ENCODE results near the gene NCAM1.

The NCAM1 gene

GRCh38 chr11:113168354-113169342 is 207.4 kb downstream of the NCAM1 start:
- no peak for DNase-seq (ENCODE audit: low spot score)

GRCh38 chr11:113172382-113172951 is 211.2 kb downstream of the NCAM1 start:
- no peak for DNase-seq (ENCODE audit: low spot score)

DNA sequence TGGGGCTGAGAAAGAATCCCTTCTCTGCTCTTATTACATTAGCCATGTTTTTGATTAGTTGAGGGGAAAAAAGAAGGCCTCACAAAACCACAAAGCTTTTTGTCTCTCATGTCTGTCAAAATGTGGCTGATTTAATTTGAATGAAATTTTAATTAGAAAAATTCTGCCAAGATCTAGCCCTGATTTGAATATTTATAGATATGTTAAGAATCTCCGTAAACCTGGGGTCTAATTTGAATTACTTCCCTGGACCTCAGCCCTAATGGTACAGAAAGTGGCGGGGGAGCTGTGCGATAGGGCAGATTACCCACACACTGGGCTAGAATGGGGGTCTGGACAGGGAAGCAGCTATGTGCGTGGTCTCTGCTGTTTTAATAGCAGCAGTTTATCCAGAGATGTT is 211.9 kb downstream of the NCAM1 start:
- DNase-seq (ENCODE audit: low spot score) = no peak

DNA sequence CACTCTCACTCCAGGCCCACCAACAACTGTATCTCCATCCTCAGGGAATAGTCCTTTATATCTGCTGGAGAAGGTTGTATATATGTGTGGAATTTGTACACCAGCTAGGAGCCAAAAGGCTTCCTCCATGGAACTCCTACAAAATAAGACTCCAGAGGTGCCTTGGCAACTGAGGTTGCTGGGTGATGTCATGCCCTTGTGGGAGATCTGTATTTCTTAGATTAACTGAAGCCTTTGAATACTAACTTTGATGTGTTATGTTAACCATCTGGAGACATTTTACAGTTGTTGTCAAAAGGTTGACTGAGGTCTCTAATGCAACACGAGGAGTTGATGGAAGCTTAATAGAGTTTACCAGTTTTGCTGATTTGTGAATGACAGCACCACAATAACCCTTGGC is 213.7 kb downstream of the NCAM1 start:
- DNase-seq (ENCODE audit: low spot score) = no peak

GRCh38 chr11:113176599-113177360 is 215.6 kb downstream of the NCAM1 start:
- peak; percentile 21 for DNase-seq (ENCODE audit: low spot score)

- DNase-seq (ENCODE audit: low spot score) = no peak
Observed at GRCh38 chr11:113177671-113178070, 216.5 kb downstream of the NCAM1 start.

DNA sequence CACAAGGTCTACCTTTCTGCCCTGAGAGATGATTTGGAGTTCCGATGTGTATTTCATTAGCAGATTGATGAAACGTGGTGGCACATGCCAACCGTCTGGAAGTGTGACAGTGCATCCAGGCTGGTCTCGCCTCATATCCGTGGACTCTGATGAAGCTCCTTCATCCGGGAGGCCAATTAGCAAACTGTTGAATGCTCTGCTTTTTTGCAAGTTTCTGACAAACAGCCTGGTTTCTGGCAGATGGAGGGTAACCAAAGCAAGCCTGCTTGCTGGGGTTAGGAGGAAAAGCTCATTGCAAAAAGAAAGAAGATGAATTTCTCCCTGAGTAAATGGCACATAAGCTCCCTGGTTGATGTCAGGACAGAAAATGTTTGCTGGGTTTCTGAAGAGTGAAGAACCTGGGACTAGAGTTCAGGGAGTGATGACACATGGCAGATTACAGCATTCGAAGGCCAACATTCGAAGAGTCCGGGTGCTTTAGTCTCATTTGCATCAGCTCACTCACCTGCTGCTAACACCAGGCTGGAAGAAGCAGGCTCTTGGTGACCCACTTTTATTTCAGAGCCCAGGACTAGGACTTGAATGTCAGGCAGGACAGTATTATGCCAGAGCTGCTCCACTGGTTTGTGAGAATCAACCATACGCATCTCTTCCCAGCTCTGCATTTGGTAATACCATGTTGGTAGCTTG is 217.3 kb downstream of the NCAM1 start:
- DNase-seq (ENCODE audit: low spot score) = no peak

GRCh38 chr11:113179181-113179704 is 218.0 kb downstream of the NCAM1 start:
- no peak for DNase-seq (ENCODE audit: low spot score)

DNA sequence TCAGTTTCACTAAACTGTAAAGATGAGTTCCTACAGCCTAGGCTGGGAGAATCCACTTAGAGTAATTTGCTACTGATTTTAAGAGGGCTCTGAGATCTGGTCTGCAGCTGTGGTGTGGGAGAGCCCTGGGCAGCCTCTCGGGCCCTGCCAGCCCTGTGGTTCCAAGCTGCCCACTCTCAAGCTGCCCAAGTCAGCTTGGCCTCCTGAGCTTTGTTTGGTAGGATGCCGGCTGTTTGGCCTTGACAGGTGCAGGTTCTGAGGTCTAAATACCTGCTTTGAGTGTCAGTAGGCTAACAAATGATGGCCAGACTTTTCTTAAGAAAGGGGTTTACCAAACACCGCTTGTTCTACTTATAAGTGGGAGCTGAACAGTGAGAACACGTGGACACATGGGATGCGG is 219.9 kb downstream of the NCAM1 start:
- DNase-seq (ENCODE audit: low spot score) = no peak

GRCh38 chr11:113182288-113182687 is 221.1 kb downstream of the NCAM1 start:
- DNase-seq (ENCODE audit: low spot score) = no peak

DNA sequence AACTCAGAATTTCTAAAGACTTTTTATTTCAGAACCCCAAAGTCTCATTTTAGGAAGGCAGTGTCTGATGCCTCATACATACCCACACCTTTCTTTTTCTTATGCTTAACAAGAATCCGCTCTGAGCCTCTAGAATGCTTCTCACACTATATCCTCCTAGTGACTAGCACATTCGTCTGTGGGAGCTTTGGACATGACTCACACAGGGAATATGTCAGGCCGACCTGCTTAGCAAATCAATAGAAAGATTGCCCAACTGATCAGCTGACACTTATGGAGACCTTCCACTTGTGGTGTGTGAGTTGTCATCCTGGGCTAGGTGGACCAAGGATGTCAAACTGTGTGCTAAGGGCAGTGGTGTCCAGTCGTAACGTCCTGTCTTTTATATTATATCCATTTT is 223.3 kb downstream of the NCAM1 start:
- peak; percentile 81 for DNase-seq (ENCODE audit: low spot score)

DNA sequence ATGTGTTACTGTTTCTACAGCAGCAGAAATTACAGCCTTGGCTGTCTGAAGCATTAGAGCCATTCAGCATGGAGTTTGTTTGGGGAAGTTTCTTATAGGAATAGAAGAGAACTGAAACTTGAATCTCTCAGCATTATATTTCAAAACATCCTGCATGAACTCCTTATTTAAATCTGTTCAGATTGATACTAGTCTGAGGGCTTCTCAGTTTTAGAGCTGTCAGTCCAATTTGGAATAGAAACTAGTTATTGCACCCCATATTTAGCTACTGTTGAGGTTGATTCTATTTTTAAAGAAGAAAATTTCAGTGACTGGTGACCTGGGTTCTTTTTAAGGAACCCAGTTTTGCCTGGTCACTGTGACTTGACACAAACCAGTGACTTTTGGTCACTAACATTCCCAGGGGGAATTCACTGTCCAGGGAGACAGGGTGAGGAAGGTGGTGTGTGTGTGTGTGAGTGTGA is 227.2 kb downstream of the NCAM1 start:
- DNase-seq (ENCODE audit: low spot score) = no peak

- peak; percentile 91 for DNase-seq (ENCODE audit: low spot score)
Observed at GRCh38 chr11:113189909-113190667, 228.9 kb downstream of the NCAM1 start.

GRCh38 chr11:113192121-113192925 is 231.1 kb downstream of the NCAM1 start:
- DNase-seq (ENCODE audit: low spot score) = no peak

DNA sequence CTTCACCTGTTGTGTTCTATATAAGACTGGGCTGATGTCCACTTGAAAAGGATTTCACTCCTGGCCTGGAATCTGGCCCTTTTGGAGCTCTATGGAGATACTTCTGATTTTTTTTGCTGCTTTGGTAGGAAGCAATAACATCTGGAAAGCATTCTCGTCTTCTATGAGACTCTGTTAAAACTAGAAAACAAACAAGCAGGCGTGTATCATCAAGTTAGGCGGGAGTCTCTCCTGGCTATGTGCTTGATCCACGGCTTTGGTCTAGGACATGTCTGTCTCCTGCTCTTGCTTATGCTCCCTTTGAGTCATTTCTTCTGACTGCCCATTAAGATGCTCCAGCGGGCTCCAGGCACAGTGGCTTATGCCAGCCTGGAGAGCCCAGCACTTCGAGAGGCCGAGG is 231.8 kb downstream of the NCAM1 start:
- peak; percentile 26 for DNase-seq (ENCODE audit: low spot score)

DNA sequence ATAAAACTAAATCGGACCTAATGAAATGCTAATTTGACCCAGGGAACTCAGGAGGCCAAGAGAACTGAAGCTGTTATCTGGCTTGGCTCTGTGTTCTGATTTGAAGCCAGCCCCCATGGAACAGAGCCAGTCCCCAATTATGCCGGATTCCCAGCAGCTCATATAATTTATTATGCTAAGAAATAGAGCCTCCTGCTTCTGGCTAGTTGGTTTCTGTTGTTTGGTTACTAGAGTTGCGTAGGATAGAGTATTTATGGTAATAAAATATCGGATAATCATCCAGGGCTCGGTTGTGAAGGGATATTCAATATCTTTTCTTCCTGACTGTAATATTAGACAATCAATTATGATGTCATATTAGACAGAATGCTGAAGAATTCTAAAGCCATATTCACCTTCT is 232.7 kb downstream of the NCAM1 start:
- no peak for DNase-seq (ENCODE audit: low spot score)

DNA sequence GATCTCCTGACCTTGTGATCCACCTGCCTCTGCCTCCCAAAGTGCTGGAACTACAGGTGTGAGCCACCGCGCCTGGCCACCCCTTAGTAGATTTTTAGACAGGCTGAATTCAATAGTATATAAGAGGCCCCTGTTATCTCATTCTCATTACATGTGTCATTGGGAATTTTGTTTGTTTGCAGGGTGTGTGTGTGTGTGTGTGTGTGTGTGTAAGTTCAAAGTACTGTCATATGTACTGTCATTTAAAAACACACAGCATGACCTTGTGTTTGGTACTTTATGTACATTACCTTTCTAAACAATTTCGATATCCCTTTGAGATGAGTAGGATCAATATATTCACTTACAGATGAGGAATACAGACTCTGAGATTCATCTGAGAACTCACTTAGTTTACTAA is 234.5 kb downstream of the NCAM1 start:
- no peak for DNase-seq (ENCODE audit: low spot score)

- no peak for DNase-seq (ENCODE audit: low spot score)
Observed at GRCh38 chr11:113197446-113197845, 236.2 kb downstream of the NCAM1 start.

- no peak for DNase-seq (ENCODE audit: low spot score)
Observed at GRCh38 chr11:113198972-113199661, 237.9 kb downstream of the NCAM1 start.

- DNase-seq (ENCODE audit: low spot score) = no peak
Observed at GRCh38 chr11:113199866-113200265, 238.6 kb downstream of the NCAM1 start.
